Loucy (cell line): ENCODE measurements around the gene CAMK2D.
A peak's percentile ranks its signal among the peaks of the same experiment; 100 is the strongest.

ENCODE experiments used
- H2AFZ ChIP-seq: fragments of 200-600 bp; sonication (generic); 2 replicates; pipeline ENCODE4 v1.6.0; 2016; ENCODE audit warnings: antibody characterized with exemption, mild to moderate bottlenecking, low read length, moderate library complexity
- H3F3A ChIP-seq: fragments of 200-600 bp; 2 replicates; pipeline ENCODE4 v1.6.0; 2016; ENCODE audit warnings: antibody characterized with exemption, low read depth, mild to moderate bottlenecking
- H3K27me3 ChIP-seq: fragments of 200-600 bp; sonication (generic); 2 replicates; pipeline ENCODE4 v1.6.1; 2014; ENCODE audit warnings: low read length, mild to moderate bottlenecking; ENCODE audit not compliant: insufficient read depth, poor library complexity, severe bottlenecking
- H3K36me3 ChIP-seq: fragments of 200-600 bp; sonication (generic); 2 replicates; pipeline ENCODE4 v1.6.1; 2016; ENCODE audit warnings: low read length; ENCODE audit not compliant: insufficient read depth
- H3K4me1 ChIP-seq: fragments of 200-600 bp; sonication (generic); 2 replicates; pipeline ENCODE4 v1.5.1; 2014; ENCODE audit warnings: low read length, mild to moderate bottlenecking; ENCODE audit not compliant: insufficient read depth, poor library complexity, severe bottlenecking
- H3K4me2 ChIP-seq: fragments of 200-600 bp; sonication (generic); 2 replicates; pipeline ENCODE4 v1.6.0; 2014; ENCODE audit warnings: antibody characterized with exemption, low read length, low read depth, mild to moderate bottlenecking; ENCODE audit not compliant: poor library complexity, severe bottlenecking
- H3K4me3 ChIP-seq: fragments of 200-600 bp; sonication (generic); 2 replicates; pipeline ENCODE4 v1.5.1; 2014; ENCODE audit warnings: low read length, mild to moderate bottlenecking, mixed read lengths; ENCODE audit not compliant: poor library complexity, severe bottlenecking
- H3K79me2 ChIP-seq: fragments of 200-600 bp; sonication (generic); 2 replicates; pipeline ENCODE4 v1.6.1; 2014; ENCODE audit warnings: low read length; ENCODE audit not compliant: insufficient read depth
- H3K9ac ChIP-seq: fragments of 200-600 bp; sonication (generic); 2 replicates; pipeline ENCODE4 v1.6.0; 2014; ENCODE audit warnings: mild to moderate bottlenecking, low read depth, low read length, moderate library complexity; ENCODE audit not compliant: poor library complexity, severe bottlenecking
- H3K9me2 ChIP-seq: fragments of 200-600 bp; sonication (generic); replicated peaks from 2 replicates; pipeline ENCODE4 v1.6.1; 2016; ENCODE audit warnings: low read depth, low read length, mixed read lengths
- H3K9me3 ChIP-seq: fragments of 200-600 bp; sonication (generic); 2 replicates; pipeline ENCODE4 v1.6.1; 2014; ENCODE audit warnings: mild to moderate bottlenecking, antibody characterized with exemption, low read length, low read depth; ENCODE audit not compliant: insufficient read depth
- H4K20me1 ChIP-seq: fragments of 200-600 bp; sonication (generic); 2 replicates; pipeline ENCODE4 v1.6.0; 2014; ENCODE audit warnings: antibody characterized with exemption, low read length, mild to moderate bottlenecking; ENCODE audit not compliant: insufficient read depth, poor library complexity, severe bottlenecking
- CTCF ChIP-seq: fragments of 200-600 bp; sonication (generic); conservative IDR thresholded peaks from 2 replicates; pipeline ENCODE4 v1.5.1; 2014; ENCODE audit warnings: mild to moderate bottlenecking, antibody characterized with exemption, low read length
- EZH2phosphoT487 ChIP-seq: fragments of 200-600 bp; IDR thresholded peaks from 2 replicates; pipeline ENCODE4 v1.6.1; 2018; ENCODE audit warnings: antibody characterized with exemption, mild to moderate bottlenecking, moderate library complexity, borderline replicate concordance

Gene CAMK2D

GRCh38 chr4:113563691-113564378, 197.7 kb downstream of the CAMK2D start:
- Histone ChIP-seq H3K4me1 (peaks cover 46% of the 10 kb centered on the region), H3K4me3 (no peak overlapping the region), H3K79me2 (no peaks in the 10 kb centered on the region)

GRCh38 chr4:113561758-113562157, 199.8 kb downstream of the CAMK2D start:
- Histone ChIP-seq H3F3A (no peaks in the 10 kb centered on the region), H3K79me2 (no peaks in the 10 kb centered on the region), H4K20me1 (no peaks in the 10 kb centered on the region), H3K4me2 (no peak overlapping the region), H3K9me3 (peaks cover 6% of the 10 kb centered on the region; the same call in 1 of the 2 replicates), H3K27me3 (no peaks in the 10 kb centered on the region), H3K9ac (no peak overlapping the region), H2AFZ (no peak overlapping the region), H3K4me1 (peaks cover 58% of the 10 kb centered on the region), H3K9me2 (no peaks in the 10 kb centered on the region), H3K4me3 (no peak overlapping the region), H3K36me3 (peaks cover 4% of the 10 kb centered on the region; the same call in 1 of the 2 replicates)
- TF ChIP-seq CTCF (no peak), EZH2phosphoT487 (no peak)

More at GRCh38 chr4:113563691-113564378, 197.7 kb downstream of the CAMK2D start:
- H3K27me3 ChIP-seq, result no peaks in the 10 kb centered on the region
- no peaks in the 10 kb centered on the region for H4K20me1 ChIP-seq
- peak overlapping the region; percentile 25 for H3K4me2 ChIP-seq
- H3K36me3 ChIP-seq, result peaks cover 4% of the 10 kb centered on the region; the same call in 1 of the 2 replicates
- H2AFZ ChIP-seq, result no peak overlapping the region
- H3K9me2 ChIP-seq, result no peaks in the 10 kb centered on the region
- H3K9ac ChIP-seq, result no peak overlapping the region
- H3K9me3 ChIP-seq, result peaks cover 6% of the 10 kb centered on the region; the same call in 1 of the 2 replicates
- H3F3A ChIP-seq, result no peaks in the 10 kb centered on the region
- TF ChIP-seq EZH2phosphoT487 (no peak), CTCF (no peak)

- H3K4me3 ChIP-seq, result no peak overlapping the region
- no peaks in the 10 kb centered on the region for H3K79me2 ChIP-seq
- no peaks in the 10 kb centered on the region for H4K20me1 ChIP-seq
- H2AFZ ChIP-seq, result no peak overlapping the region
- peaks cover 4% of the 10 kb centered on the region; the same call in 1 of the 2 replicates for H3K36me3 ChIP-seq
- no peak overlapping the region for H3K4me2 ChIP-seq
- no peaks in the 10 kb centered on the region for H3K9me2 ChIP-seq
- H3K9me3 ChIP-seq, result peaks cover 6% of the 10 kb centered on the region; the same call in 1 of the 2 replicates
- TF ChIP-seq CTCF (no peak), EZH2phosphoT487 (no peak)
- no peaks in the 10 kb centered on the region for H3K27me3 ChIP-seq
- H3K4me1 ChIP-seq, result peaks cover 56% of the 10 kb centered on the region
- H3K9ac ChIP-seq, result no peak overlapping the region
- no peaks in the 10 kb centered on the region for H3F3A ChIP-seq
These were observed 200.4 kb downstream of the CAMK2D start for GRCh38 chr4:113561092-113561491.
